HCT116 (cell line): ENCODE results near the gene RPGRIP1.
A peak's percentile ranks its signal among the peaks of the same experiment; 100 is the strongest.

Source experiments
- CTCF ChIP-seq, 3 experiments: fragments of 200-600 bp in 1 of 3; sonication (generic) in 1 of 3; IDR thresholded peaks in 2 of 3; conservative IDR thresholded peaks in 1 of 3; 2 replicates each; pipeline ENCODE4 v1.5.1; 2012 to 2017; ENCODE audit warnings: low read depth in 2 of 3, low read length in 2 of 3, antibody characterized with exemption in 1 of 3, borderline replicate concordance in 1 of 3, control low read depth in 1 of 3, mild to moderate bottlenecking in 1 of 3, mixed read lengths in 1 of 3, mixed run types in 1 of 3, moderate library complexity in 1 of 3; ENCODE audit not compliant: insufficient read depth in 1 of 3
- FOSL1 ChIP-seq: IDR thresholded peaks from 2 replicates; pipeline ENCODE4 v1.6.1; 2012; ENCODE audit warnings: low read depth
- POLR2A ChIP-seq: IDR thresholded peaks from 2 replicates; pipeline ENCODE4 v1.7.0; 2011; ENCODE audit warnings: borderline replicate concordance; ENCODE audit not compliant: insufficient read depth, insufficient read length; ENCODE audit errors: extremely low read depth
- RAD21 ChIP-seq: IDR thresholded peaks from 2 replicates; pipeline ENCODE4 v1.6.1; 2012; ENCODE audit warnings: low read depth, mild to moderate bottlenecking

- peak; percentile 88 for TF ChIP-seq POLR2A
- TF ChIP-seq CTCF (IDR thresholded peaks at IDR 0.05 in 2 of 3, conservative IDR thresholded peaks at IDR 0.05 in 1 of 3; ENCODE audit: borderline replicate concordance in 1 of 3, insufficient read depth in 1 of 3, low read depth in 2 of 3, low read length in 2 of 3): no peak
- no peak for TF ChIP-seq FOSL1
- TF ChIP-seq RAD21: no peak
These were observed 10.4 kb upstream of the RPGRIP1 start, which contains the start of gene HNRNPC for GRCh38 chr14:21269252-21270046.
